HG03045 (cell line): ENCODE results near the gene CHRNA3.

ENCODE experiments used
- ATAC-seq: cut with Tn5 transposase; IDR thresholded peaks from one replicate; pipeline ENCODE4 v1.9.1; 2021; ENCODE audit warnings: mild to moderate bottlenecking, moderate library complexity; ENCODE audit not compliant: unreplicated experiment

The CHRNA3 gene

DNA sequence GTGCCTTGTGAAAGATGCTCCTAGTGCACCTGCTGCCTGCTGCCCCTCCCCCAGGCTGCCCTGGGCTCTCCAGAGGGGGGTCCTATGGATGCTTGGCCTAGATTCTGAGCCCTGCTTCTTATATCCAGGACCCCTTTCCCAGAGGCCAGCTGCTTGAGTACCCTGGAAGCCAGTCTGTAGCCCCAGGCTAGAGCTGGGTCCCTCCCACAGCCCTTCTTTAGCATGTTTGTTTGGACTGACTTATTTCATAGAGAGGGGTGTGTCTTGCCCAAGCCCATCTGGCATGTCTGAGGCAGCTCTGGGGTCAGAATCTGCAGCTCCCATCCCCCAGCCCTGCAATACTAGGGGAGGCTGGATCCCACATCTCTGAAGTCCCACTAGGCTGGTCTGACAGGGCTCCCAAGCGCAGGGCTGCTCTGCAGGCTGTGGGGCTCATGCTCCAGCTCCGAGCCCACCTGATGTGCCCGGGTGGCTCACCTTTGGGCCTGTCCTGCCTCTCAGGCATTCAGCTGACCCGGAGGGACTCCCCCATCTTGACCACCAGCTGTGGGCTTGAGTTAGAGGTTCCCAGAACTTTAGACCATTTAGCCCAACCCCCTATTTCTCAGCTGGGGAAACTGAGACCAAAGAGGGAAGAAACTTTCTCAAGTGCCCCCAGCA is 17.1 kb upstream of the CHRNA3 start:
- ATAC-seq, result no peak

DNA sequence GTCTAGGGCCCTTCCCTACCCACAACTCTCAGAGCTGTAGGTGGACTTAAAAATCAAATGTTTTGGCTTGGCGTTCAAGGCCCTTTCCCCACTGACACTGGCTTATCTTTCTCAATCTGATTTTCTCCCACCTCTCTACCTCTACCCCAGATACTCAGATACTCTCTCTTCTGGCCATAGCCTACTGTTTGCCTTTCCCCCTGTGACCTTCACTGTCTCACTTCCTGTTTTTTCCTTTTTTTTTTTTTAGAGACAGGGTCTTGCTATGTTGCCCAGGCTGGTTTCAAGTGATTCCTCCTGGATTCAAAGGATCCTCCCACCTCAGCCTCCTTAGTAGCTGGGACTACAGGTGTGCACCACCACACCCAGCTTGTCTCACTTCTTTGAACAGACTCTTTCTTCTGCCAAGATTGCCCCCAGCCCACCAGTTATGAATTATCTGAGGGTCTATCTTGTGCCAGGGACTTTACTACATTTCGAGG is 15.6 kb upstream of the CHRNA3 start:
- ATAC-seq, result no peak

- ATAC-seq, result no peak
Observed at GRCh38 chr15:78635346-78635745, 14.6 kb upstream of the CHRNA3 start.

DNA sequence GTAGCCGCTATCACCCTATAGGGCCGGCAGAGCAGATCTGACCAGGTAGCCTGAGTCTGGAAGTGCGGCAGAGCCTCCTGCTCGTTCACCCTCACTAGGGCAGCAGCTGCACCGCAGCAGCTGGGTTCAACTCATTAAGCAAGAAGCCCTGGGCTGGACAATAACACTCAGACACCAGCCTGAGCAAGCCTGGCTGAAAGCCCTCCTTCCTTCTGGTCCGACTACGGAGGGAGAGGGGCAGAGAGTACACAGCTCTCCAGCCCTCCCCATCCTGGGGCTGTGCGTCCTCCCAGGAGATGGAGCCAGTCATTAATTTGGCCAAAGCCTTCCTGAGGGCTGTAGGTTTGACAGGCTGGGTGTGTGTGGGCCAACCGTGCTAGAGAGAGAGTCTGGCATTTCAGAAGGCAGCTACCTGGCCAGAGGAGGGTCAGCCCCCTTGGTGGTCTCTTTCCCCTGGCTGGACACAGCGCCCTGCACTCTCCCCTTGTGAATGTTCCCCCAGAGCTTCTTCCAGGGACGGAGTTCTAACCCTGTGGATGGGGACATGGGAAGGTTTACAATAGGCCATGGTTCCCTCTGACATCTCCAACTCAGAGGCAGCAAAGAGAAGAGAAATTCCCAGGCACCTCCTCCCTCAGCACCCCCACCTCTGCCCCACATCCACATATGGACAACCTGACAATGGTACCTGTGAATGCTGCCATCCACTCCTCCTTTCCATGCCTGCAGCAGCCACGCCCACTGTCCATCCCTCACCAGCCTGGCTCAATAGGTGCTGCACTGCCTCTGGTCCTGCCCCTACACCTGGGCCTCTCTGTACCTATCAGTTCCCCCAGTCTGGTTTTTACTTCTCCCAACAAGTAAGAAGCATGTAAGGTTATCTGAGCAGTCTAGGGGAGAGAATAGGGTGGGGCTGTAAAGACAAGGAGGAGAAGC is 13.7 kb upstream of the CHRNA3 start:
- no peak for ATAC-seq

DNA sequence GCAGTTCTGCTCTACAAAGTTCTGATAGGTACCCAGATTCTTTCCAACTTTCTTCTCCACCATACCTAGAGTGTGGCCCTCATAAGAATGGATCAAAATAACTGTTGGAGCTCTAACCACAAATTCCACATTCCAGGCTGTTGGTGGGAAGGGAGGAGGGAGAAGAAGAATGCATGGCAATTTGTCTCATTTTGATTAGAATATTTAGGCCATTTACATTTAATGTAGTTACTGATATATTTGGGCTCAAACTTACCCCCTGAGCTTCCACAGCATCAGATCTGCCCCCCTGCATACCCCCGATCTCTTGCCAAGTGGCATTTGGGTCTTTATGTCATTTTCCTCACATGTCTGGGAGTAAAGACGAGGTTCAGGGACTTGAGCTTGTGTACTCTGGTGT is 12.6 kb upstream of the CHRNA3 start:
- ATAC-seq, result no peak

DNA sequence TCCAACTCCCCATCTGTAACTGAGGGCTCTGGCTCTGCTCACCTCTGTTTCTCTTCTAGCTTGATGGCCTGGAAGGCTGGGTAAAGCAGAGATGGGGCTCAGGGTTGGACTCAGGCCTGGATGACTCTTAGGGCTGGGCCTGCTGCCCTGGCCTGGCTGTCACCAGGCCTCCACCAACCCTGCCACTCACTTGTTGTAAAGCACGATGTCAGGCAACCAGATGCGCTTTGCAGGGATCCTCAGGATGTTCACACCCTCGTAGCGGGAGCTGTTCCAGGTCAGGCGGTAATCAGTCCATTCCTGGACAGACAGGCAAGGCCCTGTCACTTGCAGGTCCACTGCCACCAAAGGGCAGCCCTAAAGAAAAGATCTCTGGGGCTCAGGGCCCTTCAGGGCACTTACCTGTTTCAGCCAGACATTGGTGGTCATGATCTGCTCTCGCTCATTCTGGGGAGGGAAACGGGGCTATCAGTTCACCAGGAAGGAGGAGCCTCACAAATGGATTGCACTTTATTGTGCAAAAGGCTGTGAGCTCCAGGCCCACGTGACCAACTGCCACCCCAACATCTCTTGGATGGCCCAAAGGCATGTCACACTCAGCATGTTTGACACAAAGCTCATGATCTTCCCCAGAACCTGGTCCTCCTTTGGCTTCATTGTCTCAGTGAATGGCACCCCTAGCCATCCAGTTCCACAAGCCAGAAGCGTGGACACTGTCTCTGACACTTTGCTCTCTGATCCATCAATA is 10.3 kb upstream of the CHRNA3 start:
- ATAC-seq, result no peak

DNA sequence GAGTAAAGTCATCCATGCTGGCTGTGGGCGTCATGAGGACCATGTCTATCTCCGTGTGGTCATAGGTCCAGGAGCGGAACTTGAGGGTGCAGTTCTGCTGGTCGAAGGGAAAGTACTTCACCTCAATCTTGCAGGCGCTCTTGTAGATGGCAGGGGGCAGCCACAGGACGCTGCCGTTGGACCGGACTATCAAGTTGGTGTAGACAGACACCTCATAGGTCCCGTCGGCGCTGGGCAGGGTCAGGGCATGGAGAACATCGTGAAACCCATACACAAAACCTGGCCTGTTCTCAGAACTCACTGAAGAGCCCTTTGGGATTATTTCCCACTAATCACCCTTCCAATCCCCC is 8.9 kb upstream of the CHRNA3 start:
- no peak for ATAC-seq

- ATAC-seq, result no peak
Observed at GRCh38 chr15:78629031-78629715, 8.4 kb upstream of the CHRNA3 start.

DNA sequence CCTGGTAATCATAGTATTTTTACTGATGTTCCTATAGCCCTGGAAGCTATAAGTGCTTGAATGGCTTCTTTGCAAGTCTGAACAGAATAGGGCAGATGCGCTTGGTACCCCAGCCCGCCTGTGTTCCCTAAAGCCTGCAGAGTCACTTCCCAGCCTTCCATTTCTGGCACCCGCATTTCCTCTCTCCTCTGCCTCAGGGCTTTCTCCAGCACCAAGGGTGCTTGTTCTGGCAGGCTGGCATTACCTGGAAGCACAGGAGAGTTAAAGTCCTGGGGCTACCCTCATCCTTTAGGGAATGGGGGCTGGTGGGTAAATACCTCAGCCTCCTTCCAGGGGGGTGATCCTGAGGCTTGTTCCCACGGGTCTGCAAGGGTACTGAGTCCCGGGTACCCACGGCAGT is 7.4 kb upstream of the CHRNA3 start:
- ATAC-seq, result no peak

DNA sequence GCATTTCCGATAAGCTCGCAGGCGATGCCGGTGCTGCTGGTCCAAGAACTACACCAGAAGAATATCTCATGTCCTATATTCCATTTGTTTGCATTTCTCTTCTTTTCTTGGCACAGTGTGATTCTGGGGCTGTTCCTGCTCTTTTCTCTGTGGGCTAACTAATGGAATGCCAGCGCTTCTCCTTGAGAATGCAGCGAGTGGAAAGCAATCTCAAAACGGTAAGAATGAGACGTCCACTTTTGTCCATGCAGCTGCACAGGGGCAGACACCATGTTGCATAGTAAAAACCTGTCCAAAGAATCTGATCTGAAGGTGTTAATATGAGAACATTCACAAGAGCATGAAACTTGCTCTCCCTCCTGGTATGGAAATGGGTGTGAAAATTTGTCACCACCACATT is 6.6 kb upstream of the CHRNA3 start:
- ATAC-seq, result no peak

- no peak for ATAC-seq
Observed at GRCh38 chr15:78626381-78626995, 5.7 kb upstream of the CHRNA3 start.

- ATAC-seq, result no peak
Observed at GRCh38 chr15:78625606-78626280, 4.9 kb upstream of the CHRNA3 start.

- no peak for ATAC-seq
Observed at GRCh38 chr15:78624651-78625590, 4.1 kb upstream of the CHRNA3 start.

GRCh38 chr15:78623786-78624497 is 3.1 kb upstream of the CHRNA3 start:
- ATAC-seq, result no peak

DNA sequence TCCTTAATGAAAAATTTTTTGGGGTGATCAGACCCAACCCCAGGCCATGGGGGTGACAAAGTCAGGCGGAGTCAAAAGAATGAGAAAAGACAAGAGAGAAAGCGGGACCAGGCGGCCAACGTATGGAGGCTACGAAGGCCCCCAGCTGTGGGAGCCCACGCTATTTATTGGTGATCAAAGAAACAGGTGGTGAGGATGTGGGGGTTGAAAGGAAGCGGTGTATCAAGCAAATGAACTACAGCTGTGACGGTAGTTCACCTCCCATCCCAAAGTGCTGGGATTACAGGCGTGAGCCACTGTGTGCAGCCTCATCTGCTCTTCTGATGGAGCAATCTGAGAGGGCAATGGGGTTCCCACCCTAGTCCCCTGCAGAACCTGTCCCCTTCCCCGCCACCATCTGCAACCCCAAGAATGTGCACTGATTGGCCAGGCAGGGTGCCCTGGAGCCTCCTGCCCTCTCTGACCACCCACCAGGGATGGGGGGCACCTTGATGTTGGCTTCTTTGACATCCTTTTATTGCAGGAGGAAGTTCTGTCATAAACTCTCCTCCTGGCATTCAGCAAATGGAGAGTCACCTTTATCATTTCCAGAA is 1.1 kb upstream of the CHRNA3 start:
- ATAC-seq, result no peak

DNA sequence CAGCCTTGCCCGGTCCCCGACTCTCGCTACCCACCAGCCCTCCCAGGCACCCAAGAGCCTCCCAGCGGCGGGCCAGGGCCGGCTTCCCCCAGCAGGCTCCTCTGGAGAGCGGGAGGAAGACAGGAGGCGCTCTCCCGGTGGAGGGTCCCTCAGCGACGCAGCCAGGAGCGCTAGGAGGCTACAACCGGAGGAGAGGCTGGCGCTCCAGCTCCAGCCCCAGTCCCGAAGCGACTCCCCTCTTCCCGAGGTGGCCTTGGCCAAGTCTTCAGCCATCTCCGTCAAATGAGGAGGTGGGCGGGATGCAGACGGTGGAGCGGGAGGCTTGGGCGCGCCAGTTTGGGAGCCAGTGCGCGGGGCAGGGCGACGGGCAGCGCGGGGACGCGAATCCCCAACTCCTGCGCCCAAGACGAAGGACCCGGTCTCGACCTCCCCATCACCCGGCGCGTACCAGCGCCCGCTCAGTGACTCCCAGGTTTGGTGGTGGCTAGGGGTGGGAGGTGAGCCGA is 722 bp downstream of the CHRNA3 start:
- ATAC-seq, result no peak

GRCh38 chr15:78619022-78619950 is 1.5 kb downstream of the CHRNA3 start:
- ATAC-seq, result no peak
